Measurements from ENCODE around the gene CHPT1.
"Not testable (repeated sequence)": the region's sequence is repeated elsewhere in the genome, so short reads cannot be mapped to it uniquely, and the experiment has no call there.

CHPT1 gene

GRCh38 chr12:101722392-101722791, 25.0 kb downstream of the CHPT1 start:
- no peak overlapping the region for H3K4me3 ChIP-seq (ENCODE audit: low read depth, low read length)

GRCh38 chr12:101727098-101727497, 29.7 kb downstream of the CHPT1 start:
- TF ChIP-seq CTCF (IDR thresholded peaks at IDR 0.05; ENCODE audit: low read depth, low read length): no peak
- no peak overlapping the region for H3K4me3 ChIP-seq (ENCODE audit: low read depth, low read length)

More at GRCh38 chr12:101722392-101722791, 25.0 kb downstream of the CHPT1 start:
- no peak for TF ChIP-seq CTCF (IDR thresholded peaks at IDR 0.05; ENCODE audit: low read depth, low read length)

- TF ChIP-seq CTCF (IDR thresholded peaks at IDR 0.05; ENCODE audit: low read depth, low read length): no peak
- no peak overlapping the region for H3K4me3 ChIP-seq (ENCODE audit: low read depth, low read length)
Measured at GRCh38 chr12:101729842-101730241, 32.4 kb downstream of the CHPT1 start.

GRCh38 chr12:101732318-101732717, 34.9 kb downstream of the CHPT1 start:
- no peak overlapping the region for H3K4me3 ChIP-seq (ENCODE audit: low read depth, low read length)
- no peak for TF ChIP-seq CTCF (IDR thresholded peaks at IDR 0.05; ENCODE audit: low read depth, low read length)

- TF ChIP-seq CTCF (IDR thresholded peaks at IDR 0.05; ENCODE audit: low read depth, low read length): no peak
- no peak overlapping the region for H3K4me3 ChIP-seq (ENCODE audit: low read depth, low read length)
Measured at GRCh38 chr12:101733166-101733565, 35.7 kb downstream of the CHPT1 start.

- not testable (repeated sequence) for H3K4me3 ChIP-seq (ENCODE audit: low read depth, low read length)
Measured at GRCh38 chr12:101734482-101734881, 37.0 kb downstream of the CHPT1 start.

GRCh38 chr12:101737476-101737875, 40.0 kb downstream of the CHPT1 start:
- no peak overlapping the region for H3K4me3 ChIP-seq (ENCODE audit: low read depth, low read length)

More at GRCh38 chr12:101737476-101737875, 40.0 kb downstream of the CHPT1 start:
- no peak for TF ChIP-seq CTCF (IDR thresholded peaks at IDR 0.05; ENCODE audit: low read depth, low read length)

All from WI38 (cell line).